Sigmoid colon (tissue), 7 donors: ENCODE measurements around the gene RNASE13. TPM values are rescaled to one million over a fixed set of nuclear protein-coding genes. Genes with fewer than 3 reads are reported as not detected.

ENCODE experiments used
- DNase-seq: peaks from one replicate; pipeline ENCODE4 v3.0.0-alpha.2; 2019
- H3K27ac ChIP-seq, 4 donors: fragments of 200-600 bp; sonication (generic); one replicate each; pipeline ENCODE4 v1.5.1; 2016 to 2019; ENCODE audit warnings: mild to moderate bottlenecking in 1 of 4
- H3K27me3 ChIP-seq, 3 donors: fragments of 200-600 bp; sonication (generic); one replicate each; pipeline ENCODE4 v1.5.1; 2019; ENCODE audit warnings: mild to moderate bottlenecking in 1 of 3
- H3K36me3 ChIP-seq, 4 donors: fragments of 200-600 bp; sonication (generic); one replicate each; pipeline ENCODE4 v1.5.1; 2016 to 2019
- H3K4me1 ChIP-seq, 4 donors: fragments of 200-600 bp; sonication (generic); one replicate each; pipeline ENCODE4 v1.5.1; 2017 to 2019
- H3K4me3 ChIP-seq, 4 donors: fragments of 200-600 bp; sonication (generic); one replicate each; pipeline ENCODE4 v1.5.1; 2017 to 2019; ENCODE audit warnings: mild to moderate bottlenecking in 2 of 4, moderate library complexity in 1 of 4
- H3K9me3 ChIP-seq, 4 donors: fragments of 200-600 bp in 3 of 4; sonication (generic) in 3 of 4; one replicate each; pipeline versions ENCODE4 v1.5.1 to v1.6.1; 2013 to 2019
- CTCF ChIP-seq, 4 experiments: fragments of 450-650 bp in 3 of 4; fragments of 200-600 bp in 1 of 4; IDR thresholded peaks; one replicate each; pipeline ENCODE4 v1.5.1; 2016 to 2019; ENCODE audit warnings: antibody characterized with exemption in 4 of 4, mild to moderate bottlenecking in 3 of 4, moderate library complexity in 2 of 4
- EP300 ChIP-seq, 4 donors: sonication (generic); formaldehyde crosslinking; IDR thresholded peaks; one replicate each; pipeline ENCODE4 v1.6.1; 2017; ENCODE audit warnings: antibody characterized with exemption in 4 of 4
- POLR2A ChIP-seq, 2 donors: fragments of 450-650 bp; IDR thresholded peaks; one replicate each; pipeline ENCODE4 v1.6.1; 2016; ENCODE audit warnings: antibody characterized with exemption in 2 of 2, mild to moderate bottlenecking in 2 of 2, moderate library complexity in 2 of 2
- POLR2AphosphoS5 ChIP-seq, 4 donors: sonication (generic); formaldehyde crosslinking; IDR thresholded peaks; one replicate each; pipeline ENCODE4 v1.6.1; 2017; ENCODE audit warnings: antibody characterized with exemption in 4 of 4
- WGBS, 2 donors: extraction: QIAGEN DNeasy Blood & Tissue Kit; methylation state at CpG; one replicate each; pipeline ENCODE4 v1.1.7; 2013; 5-methylcytosine and 5-hydroxymethylcytosine counted together
- intact Hi-C: fragments of 100-400 bp; cut with DNase I; formaldehyde crosslinking; loops from one replicate; pipeline ENCODE4 v1.15.1; 2023
- polyA plus RNA-seq, 3 donors: library from polyadenylated mRNA; stranded (reverse); fragments of 200-250 nt; gene quantifications; one replicate each; pipeline ENCODE4 v1.2.3, GENCODE V29; 2013
- total RNA-seq, 4 donors: library from RNA; depleted of rRNA; stranded (reverse); fragments of >200 nt; gene quantifications; one replicate each; pipeline ENCODE4 v1.1.0, GENCODE V29; 2016
- donor health status: healthy with polysubstance abuse.
- donor health status: Bipolar disorder and iron deficiency.
- donor health status: healthy.

Gene RNASE13
- total and polyA plus RNA-seq, 7 donors, result not detected

DNA sequence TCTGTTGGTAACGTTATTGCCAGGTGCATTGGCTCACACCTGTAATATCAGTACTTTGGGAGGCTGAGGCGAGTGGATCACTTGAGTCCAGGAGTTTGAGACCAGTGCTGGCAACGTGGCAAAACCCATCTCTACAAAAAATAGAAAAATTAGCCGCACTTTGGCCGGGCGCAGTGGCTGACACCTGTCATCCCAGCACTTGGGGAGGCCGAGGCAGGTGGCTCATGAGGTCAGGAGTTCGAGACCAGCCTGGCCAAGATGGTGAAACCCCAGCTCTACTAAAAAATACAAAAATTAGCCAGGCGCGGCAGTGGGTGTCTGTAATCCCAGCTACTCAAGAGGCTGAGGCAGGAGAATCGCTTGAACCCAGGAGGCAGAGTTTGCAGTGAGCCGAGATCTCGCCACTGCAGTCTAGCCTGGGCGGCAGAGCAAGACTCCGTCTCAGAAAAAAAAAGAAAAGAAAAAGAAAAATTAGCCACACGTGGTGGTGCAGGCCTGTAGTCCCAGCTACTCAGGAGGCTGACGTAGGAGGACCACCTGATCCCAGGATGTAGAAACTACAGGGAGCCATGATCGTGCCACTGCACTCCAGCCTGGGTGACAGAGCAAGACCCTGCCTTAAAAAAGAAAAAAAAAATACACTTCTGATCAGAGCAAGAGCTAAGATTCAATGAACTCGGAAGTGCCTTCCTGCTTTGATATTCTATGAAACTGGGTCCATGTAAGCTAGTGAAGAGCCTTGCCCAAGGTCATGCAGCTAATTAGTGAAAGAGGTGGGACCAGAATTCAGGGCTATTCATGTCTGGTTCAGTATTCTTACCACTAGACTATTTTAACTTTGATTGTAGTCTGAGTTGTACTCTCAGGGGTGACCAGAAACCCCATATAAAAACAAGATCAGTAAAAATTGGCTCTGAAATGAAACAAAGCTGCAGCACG, 18.8 kb upstream of the RNASE13 start:
- Histone ChIP-seq H3K4me3 (no peak overlapping the region), H3K27me3 (no peaks in the 10 kb centered on the region), H3K36me3 (no peaks in the 10 kb centered on the region), H3K27ac (no peak overlapping the region), H3K4me1 (no peaks in the 10 kb centered on the region), H3K9me3 (no peaks in the 10 kb centered on the region)
- no peak for TF ChIP-seq POLR2A (IDR thresholded peaks at IDR 0.05)
- TF ChIP-seq EP300 (IDR thresholded peaks at IDR 0.05), result no peak
- intact Hi-C loops, result loop anchor here (10.0 kb wide), 1 partner anchor 61 kb away; no protein-coding TSS in a partner anchor
- no peak for DNase-seq
- 81 to 91% methylated on average over 20 of the region's 20 CpGs for WGBS, 2 donors

DNA sequence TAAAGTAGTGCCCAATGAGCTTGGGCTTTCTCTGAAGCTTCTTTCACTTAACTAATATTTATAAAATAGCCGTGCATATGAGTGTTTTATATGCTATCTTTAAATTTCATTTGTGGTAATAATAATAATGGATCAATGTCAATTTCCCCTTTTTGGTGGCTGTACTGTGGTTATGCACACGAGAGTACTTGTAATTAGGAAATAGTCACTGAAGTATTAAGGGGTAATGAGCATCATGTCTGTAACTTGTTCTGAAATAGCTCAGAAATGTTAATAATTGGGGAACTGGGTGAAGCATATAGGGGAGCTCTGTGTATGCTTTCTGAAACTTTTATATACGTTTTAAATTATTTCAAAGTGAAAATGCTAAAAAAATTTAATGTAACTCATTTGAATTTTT, 16.0 kb upstream of the RNASE13 start:
- no peak for TF ChIP-seq POLR2A (IDR thresholded peaks at IDR 0.05)
- no peak for TF ChIP-seq POLR2AphosphoS5 (IDR thresholded peaks at IDR 0.05)
- DNase-seq, result no peak
- Histone ChIP-seq H3K27me3 (no peaks in the 10 kb centered on the region), H3K9me3 (no peaks in the 10 kb centered on the region), H3K4me3 (no peak overlapping the region), H3K36me3 (no peaks in the 10 kb centered on the region), H3K4me1 (no peaks in the 10 kb centered on the region), H3K27ac (no peak overlapping the region)
- intact Hi-C loops, result loop anchor here (10.0 kb wide), 1 partner anchor 64 kb away; no protein-coding TSS in a partner anchor
- WGBS, 2 donors, result 68 to 85% methylated on average over 3 of the region's 3 CpGs

GRCh38 chr14:21049271-21049673, 14.7 kb upstream of the RNASE13 start:
- intact Hi-C loops, result no loop called here
- H3K27me3 ChIP-seq, result no peaks in the 10 kb centered on the region
- 87 to 88% methylated on average over 3 of the region's 3 CpGs for WGBS, 2 donors

GRCh38 chr14:21048638-21049037, 14.0 kb upstream of the RNASE13 start:
- TF ChIP-seq CTCF (IDR thresholded peaks at IDR 0.05), result no peak
- TF ChIP-seq POLR2AphosphoS5 (IDR thresholded peaks at IDR 0.05), result no peak
- no peak for TF ChIP-seq EP300 (IDR thresholded peaks at IDR 0.05)
- no peak for TF ChIP-seq POLR2A (IDR thresholded peaks at IDR 0.05)
- 72 to 90% methylated on average over 2 of the region's 2 CpGs for WGBS, 2 donors
- DNase-seq, result no peak

More at GRCh38 chr14:21049271-21049673, 14.7 kb upstream of the RNASE13 start:
- H3K27ac ChIP-seq, result no peak overlapping the region
- H3K36me3 ChIP-seq, result no peaks in the 10 kb centered on the region
- H3K4me3 ChIP-seq, result no peak overlapping the region
- H3K4me1 ChIP-seq, result peaks cover 0 to under 1% (median 0%) of the 10 kb centered on the region in 4 donors
- DNase-seq, result no peak
- H3K9me3 ChIP-seq, result no peaks in the 10 kb centered on the region
- TF ChIP-seq CTCF (IDR thresholded peaks at IDR 0.05), result no peak
- TF ChIP-seq EP300 (IDR thresholded peaks at IDR 0.05), result no peak
- no peak for TF ChIP-seq POLR2A (IDR thresholded peaks at IDR 0.05)
- TF ChIP-seq POLR2AphosphoS5 (IDR thresholded peaks at IDR 0.05), result no peak

DNA sequence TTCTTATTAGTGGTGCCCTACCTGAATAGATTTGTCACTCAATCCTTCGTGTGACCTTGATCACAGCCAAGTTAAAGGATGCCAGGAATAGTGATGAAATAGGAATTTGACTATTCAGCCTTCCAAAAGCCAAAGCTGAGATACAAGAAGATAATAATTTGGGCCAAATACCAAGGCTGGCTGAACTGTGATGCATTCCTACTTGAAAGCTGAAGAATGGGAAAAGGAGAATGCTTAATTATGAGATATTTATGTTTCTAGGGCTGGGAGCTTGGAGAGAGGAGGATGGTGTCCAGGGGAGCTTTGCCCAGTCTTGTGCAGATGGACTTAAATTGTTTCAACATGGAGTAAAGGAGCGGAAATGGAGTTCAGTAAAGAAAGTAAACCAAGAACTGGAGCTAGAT, 12.8 kb upstream of the RNASE13 start:
- H3K27ac ChIP-seq, result no peak overlapping the region
- TF ChIP-seq CTCF (IDR thresholded peaks at IDR 0.05), result no peak
- no peak for TF ChIP-seq POLR2A (IDR thresholded peaks at IDR 0.05)
- TF ChIP-seq POLR2AphosphoS5 (IDR thresholded peaks at IDR 0.05), result no peak
- TF ChIP-seq EP300 (IDR thresholded peaks at IDR 0.05), result no peak
- H3K4me3 ChIP-seq, result no peak overlapping the region
- no peak for DNase-seq
- intact Hi-C loops, result no loop called here
- peaks cover 0 to 14% (median 6%) of the 10 kb centered on the region in 4 donors for H3K4me1 ChIP-seq
- H3K36me3 ChIP-seq, result no peaks in the 10 kb centered on the region
- no peaks in the 10 kb centered on the region for H3K9me3 ChIP-seq
- no peaks in the 10 kb centered on the region for H3K27me3 ChIP-seq
- 56 to 92% methylated on average over 2 of the region's 2 CpGs for WGBS, 2 donors

More at GRCh38 chr14:21048638-21049037, 14.0 kb upstream of the RNASE13 start:
- Histone ChIP-seq H3K9me3 (no peaks in the 10 kb centered on the region), H3K27me3 (no peaks in the 10 kb centered on the region), H3K36me3 (no peaks in the 10 kb centered on the region), H3K4me3 (no peak overlapping the region), H3K4me1 (peaks cover 0 to 7% (median 2%) of the 10 kb centered on the region in 4 donors), H3K27ac (no peak overlapping the region)
- intact Hi-C loops, result no loop called here
